ENCODE results near the gene KRTAP19-7.

The KRTAP19-7 gene

GRCh38 chr21:30552782-30553181 is 8.3 kb downstream of the KRTAP19-7 start:
- TF ChIP-seq POLR2A (IDR thresholded peaks at IDR 0.05; ENCODE audit: low read length) (no peak), GATA1 (IDR thresholded peaks at IDR 0.05; ENCODE audit: low read depth, low read length) (no peak)
- DNase-seq: no peak

GRCh38 chr21:30541764-30542163 is 19.4 kb downstream of the KRTAP19-7 start, which contains the start of gene KRTAP19-6:
TSS of gene KRTAP19-6 (minus strand) at chr21:30541864. CDS start at chr21:30541833, 31 bp downstream.
- DNase-seq: no peak
- no peak for TF ChIP-seq POLR2A (IDR thresholded peaks at IDR 0.05; ENCODE audit: low read length)
- no peak for TF ChIP-seq GATA1 (IDR thresholded peaks at IDR 0.05; ENCODE audit: low read depth, low read length)

GRCh38 chr21:30518876-30519275 is 42.2 kb downstream of the KRTAP19-7 start:
- DNase-seq: no peak
- TF ChIP-seq GATA1 (IDR thresholded peaks at IDR 0.05; ENCODE audit: low read depth, low read length) (no peak), POLR2A (IDR thresholded peaks at IDR 0.05; ENCODE audit: low read length) (no peak)

- no peak for DNase-seq
- TF ChIP-seq GATA1 (IDR thresholded peaks at IDR 0.05; ENCODE audit: low read depth, low read length): no peak
- no peak for TF ChIP-seq POLR2A (IDR thresholded peaks at IDR 0.05; ENCODE audit: low read length)
Measured at GRCh38 chr21:30515681-30516080, 45.4 kb downstream of the KRTAP19-7 start.
